Renal pelvis (tissue), 4 donors: Measurements from ENCODE around the gene SCN1A. TPM values are rescaled to one million over a fixed set of nuclear protein-coding genes. Genes with fewer than 3 reads are reported as not detected.

Experiments used
- DNase-seq: peaks from one replicate; pipeline ENCODE4 v3.0.0-alpha.2; 2013
- polyA plus RNA-seq, 3 donors: library from polyadenylated mRNA; unstranded; fragments of 120-200 nt; gene quantifications; one replicate each; pipeline ENCODE4 v1.2.1, GENCODE V29; 2013; ENCODE audit not compliant: insufficient read length in 3 of 3

SCN1A gene
- polyA plus RNA-seq, 3 donors: 0.06 to 0.37 (median 0.24) TPM

DNA sequence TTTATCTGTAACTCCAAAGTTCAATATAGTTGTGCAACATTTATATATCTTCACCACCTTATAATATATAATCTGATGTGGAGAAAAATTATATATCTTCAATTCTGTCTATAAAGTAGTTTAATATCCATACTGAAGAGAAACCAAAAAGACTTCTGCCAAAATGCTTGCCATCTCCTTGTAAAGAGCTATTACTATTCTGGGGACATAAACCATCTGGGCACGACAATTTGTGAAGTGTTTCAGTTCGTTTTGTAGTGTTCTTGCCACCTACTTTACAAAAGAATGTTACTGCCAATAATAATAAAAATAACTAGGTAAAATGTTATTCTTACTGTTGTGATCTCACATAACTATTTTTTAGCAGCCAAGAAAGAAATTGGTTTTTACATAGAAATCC is 45.1 kb downstream of the SCN1A start:
- no peak for DNase-seq

DNA sequence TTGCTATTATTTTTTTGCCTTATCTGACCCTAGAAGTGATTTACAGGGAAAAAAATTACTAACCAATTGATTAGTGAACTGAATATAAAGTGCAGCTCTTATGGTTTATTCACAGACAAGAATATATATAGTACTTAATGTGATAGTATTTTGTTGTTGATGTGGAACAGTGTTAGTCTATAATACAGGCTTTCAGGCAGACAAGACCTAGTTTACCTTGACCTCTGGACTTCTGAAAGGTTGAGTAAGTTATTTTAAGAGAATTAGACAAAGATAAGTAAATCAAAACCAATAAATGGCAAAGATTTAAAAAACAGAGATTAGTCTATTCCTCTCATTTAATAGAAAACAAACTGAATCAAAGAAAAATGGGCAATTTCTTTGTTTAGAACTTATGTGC is 46.0 kb downstream of the SCN1A start:
- DNase-seq: no peak

DNA sequence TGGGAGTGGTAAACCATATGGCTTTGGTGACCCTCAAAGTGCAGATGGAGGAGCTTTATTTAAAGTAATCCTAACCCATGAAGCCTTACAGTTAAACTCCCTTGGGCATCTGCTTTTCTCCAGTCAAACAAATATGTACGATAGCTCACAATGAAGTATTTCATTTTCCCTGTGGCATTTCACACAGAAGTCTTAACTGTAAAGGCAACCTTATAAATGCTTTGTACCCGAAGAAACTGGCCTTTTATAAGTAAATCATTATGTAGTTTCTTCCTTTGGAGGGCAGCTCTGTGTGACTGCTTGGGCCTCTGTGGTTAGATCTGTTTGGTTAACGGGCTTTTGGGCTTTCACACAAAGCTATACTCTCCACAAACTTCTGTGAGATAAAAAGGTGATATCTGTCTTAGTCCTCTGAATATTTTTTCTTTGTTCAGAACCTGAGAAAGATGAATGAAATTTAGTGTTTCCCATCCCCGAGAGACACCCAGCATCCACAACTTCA is 46.6 kb downstream of the SCN1A start:
- no peak for DNase-seq

DNA sequence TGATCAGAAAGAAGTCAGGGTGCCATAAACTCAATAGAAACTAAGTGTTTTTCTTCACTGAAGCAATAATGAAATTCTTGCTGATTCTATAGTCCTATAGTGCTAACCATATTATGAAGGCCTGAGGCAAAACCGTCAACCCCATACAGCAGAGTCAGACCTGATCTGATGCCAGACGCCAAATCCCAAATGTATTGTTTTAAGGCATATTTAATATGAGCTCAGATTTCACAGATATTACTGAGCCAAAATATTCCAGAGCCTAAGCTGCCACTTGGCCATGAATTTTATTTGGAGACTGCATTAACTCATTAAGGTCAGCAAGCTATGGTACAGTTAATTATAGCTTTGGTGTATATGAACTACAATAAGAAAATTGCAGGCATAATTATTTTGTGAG is 53.4 kb downstream of the SCN1A start:
- no peak for DNase-seq

DNA sequence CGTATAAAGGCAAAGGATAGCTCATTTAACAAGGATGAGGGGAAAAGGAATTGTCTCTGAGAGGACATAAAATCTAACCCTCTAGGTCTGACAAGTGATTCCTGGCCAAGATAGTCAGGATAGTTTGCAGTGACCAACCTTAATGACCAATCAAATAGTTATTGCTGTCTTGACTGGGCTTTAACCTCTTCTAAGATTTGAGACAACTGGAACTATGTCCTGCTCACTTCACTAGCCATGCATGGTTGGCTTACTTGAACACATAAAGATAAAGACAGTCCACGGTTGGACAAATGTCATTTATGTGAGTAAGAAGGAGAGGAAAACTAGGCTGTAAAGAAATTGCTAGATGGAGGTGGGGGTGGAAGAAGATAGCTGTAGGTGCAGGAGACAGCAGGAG is 53.8 kb downstream of the SCN1A start:
- DNase-seq: no peak

DNA sequence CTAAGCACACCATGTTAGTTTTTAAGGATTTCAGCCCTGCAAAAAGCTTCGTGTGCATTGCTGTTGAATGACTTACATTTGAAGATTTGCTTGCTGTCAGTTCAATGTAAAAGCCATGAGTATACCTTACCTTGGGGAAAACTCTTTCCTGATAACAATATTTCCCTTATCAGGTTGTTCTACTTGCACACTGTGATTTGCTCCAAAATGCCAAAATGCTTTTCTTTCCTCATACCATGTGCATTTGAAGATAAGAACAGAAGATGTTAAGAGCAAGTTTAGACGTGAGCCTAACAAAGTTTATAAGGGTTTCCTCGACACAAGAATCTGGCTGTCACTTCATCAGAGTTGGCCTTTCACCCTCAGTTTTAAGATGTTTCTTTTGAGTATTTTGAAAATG is 57.6 kb downstream of the SCN1A start:
- no peak for DNase-seq

DNA sequence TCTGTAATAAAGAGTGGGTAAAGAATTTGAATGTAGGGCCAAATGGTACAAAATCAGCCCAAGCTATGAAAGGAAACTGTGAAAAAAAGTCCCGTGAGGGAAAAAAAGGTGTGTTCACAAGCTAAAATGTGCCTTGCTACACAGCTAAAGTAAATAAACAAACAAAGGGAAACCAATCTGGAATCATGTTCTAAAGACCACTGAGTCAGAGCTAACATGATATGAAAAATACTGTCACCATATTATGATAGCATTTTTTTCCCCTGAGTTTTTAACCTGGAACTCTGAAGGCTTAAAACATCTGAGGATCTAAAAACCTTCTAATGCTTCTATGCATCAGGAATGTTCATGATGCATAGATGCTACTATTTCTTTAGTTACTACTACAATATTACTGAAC is 58.8 kb downstream of the SCN1A start:
- DNase-seq: no peak

DNA sequence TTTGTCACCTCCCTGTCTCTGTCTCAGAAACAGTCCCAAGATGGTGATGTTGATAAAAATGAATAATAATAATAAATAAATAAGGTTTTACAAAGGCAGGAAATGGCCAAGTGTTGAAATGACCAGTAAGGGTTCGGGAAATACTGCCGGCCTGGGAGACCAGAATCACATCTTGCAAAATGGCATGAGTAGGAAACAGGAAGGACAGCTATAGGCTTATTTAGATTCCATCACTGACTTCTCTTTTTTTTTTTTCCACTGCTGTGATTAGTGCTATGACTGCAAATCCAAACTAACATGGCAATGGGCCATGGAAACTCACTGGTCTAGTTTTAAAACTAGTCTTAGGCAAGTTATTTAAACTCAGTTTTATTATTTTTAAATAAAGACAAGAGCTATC is 60.6 kb downstream of the SCN1A start:
- DNase-seq: no peak

DNA sequence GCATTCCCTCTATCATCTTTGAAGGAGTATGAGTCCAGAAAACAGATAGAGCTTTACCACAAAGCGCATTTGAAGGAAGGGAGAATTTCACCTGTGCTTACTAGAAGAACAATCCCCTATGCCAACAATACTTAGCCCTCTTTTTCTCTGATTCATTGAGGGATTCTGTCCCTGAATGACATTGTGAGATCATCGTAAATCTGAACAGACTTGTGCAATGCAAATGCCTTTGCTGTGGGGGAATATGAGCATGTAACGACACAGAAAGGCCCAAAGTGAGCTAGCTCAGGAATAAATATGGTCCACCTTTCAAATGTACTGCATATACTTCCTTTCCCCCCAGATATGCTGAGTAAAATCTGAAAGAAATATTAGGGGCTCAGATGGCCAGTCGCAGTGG is 67.6 kb downstream of the SCN1A start:
- no peak for DNase-seq

DNA sequence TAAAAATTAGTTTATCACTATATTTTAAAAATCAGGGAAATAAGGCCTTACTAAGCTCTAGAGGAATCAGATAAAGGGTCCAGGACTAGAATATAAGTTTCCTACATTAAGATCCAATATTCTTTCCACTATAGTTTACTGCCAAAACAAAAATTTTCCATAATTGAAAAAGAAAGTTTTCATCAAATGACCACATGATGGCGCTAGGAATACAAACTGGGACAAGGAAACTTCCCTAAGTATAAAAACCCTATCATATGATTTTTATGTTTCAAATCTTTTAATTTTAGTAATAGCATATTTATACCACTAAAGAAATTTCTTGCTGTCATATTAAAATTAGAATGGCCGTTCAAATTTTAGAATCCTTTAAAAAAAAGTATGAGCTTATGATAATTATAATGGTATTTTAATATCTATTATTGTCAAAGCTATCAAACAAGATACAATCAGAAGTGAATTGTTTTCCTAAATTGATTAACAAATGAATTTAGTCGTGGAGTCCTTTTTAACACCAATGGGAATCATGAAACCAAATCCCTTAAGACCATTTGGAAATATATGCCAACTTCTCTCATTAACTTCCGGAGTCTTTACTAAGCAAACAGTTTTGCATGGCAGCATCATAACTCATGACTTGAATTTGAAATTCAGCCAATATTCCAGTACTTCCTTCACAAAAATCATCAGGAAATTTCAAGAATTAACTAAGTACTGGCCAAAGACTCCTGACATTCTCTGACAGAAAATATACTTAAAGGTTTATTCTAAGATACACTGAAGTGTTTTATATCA is 70.3 kb downstream of the SCN1A start:
- no peak for DNase-seq

DNA sequence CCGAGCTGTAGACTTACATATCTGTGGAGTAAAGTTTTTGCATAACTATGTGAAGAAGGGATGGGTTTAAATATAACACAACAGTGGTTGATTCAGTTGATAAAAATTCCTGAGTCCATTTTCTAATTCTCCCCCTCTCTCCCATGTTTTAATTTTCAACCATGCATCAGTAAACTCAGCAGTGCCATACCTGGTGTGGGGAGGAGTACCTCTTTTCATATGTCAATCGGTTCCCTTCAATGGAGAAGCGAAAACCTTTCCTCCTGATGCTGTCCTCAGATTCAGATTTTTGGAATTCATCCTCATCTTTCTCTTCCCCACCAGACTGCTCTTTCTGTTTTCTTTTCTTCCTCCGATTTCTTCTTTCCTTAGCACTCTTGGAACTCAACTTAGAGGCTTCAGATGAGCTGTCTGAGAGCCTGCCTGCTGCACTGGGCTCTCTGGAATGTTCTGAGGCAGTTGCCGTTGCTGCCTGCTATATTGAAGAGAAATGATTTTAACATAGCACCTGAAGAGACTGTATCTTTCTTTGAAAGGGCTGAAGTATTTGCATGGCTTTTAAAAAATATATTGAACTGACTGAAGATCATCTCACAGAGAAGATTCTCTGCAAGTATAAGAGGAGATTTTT is 82.9 kb downstream of the SCN1A start:
- no peak for DNase-seq

DNA sequence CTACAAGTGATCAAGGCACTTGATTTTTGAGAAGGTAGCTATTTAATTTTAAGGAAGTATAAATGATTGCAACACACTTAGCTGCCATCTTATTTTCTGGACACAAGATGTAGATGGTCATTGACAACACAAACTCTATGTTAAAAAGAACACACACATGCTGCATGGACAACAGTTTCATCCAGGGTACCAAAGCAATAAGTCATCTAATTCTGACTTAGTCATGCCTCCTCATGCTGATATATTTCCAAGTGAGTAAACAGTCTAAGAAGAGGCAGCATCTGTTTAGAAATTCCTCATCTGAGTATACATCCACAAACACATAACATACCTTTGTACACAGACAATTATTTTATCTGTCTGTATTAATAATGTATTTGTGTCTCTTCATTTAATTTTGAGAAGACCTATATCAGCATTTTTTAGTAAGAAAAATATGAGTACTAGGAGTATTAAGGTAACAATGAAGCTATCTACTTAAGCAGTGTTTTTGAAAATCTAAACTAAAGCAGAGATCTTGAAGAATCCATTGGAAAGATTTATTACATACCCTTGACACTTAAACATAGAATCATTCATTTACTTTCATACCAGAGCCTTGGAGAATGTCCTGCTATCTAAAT is 84.9 kb downstream of the SCN1A start:
- no peak for DNase-seq

DNA sequence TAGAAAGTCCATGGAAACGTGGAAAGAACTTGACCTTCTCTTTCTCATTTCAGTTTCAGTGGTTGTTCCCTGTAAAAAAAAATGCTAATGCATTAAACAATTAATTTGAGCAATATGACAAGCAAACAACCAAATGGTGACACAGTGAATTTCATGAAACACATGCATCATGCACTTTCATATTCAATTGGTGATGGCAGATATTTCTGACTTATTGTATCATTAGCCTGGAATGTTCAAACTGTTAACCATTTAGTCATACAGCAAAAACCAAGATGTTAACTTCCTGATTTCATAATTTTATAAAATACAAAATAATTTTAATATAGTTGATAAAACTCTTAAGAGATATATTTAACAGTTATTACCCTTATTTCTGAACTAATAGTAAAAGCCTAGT is 85.5 kb downstream of the SCN1A start:
- DNase-seq: no peak

DNA sequence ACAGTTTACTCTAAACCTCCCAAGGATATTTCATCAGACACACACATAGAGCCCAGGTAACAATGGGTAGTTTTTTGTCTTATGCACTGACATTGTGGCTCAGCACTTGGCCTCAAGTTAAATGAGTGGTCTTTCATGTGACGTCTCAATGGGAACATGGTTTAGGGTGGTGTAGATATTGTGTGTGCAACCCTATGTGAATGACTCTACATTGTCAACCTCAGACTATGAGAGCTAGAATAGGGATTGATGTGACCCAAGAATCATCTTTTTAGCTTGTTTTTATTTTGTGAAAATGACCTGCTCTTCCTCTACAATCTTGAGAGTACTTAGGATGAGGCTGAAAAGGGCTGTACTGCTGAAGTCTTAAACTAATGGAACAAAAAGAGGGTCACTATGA is 86.2 kb downstream of the SCN1A start:
- DNase-seq: no peak

DNA sequence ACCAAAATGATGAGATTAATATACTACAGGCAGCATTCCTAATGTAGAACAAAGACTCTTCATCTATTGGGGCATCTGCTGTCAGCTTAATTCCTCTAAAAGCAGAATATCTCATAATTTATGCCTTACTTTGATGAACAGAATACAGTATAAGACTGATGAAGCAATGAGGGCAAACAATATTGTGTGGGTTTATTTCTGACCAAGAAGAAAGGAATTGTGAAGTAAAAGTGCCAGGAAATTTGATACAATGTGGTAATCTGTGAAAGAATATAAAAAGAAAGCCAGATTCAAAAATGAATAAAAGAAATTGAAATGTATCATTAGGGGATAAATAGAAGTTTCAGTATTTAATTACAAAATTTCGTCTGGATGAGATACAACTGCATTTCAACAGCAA is 95.5 kb downstream of the SCN1A start:
- no peak for DNase-seq

DNA sequence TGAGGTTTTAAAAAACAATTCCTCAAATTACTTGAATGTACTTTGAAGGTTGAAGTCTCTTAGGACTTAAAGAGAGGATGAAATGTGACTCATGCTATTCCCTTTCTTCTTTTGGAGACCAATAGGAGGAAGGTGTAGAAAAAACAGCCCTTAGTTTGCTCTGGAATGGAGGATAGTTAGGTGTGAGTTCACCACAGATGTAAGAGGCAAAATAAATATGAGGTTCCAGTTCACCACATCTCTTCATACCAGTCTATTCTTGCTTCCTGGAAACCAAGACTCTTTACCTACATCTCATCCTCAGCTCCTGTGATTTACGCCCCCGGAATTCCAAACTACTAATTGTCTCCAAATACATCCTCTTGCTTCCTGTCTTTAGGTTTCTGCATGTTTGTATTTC is 96.8 kb downstream of the SCN1A start:
- peak; percentile 5 for DNase-seq

DNA sequence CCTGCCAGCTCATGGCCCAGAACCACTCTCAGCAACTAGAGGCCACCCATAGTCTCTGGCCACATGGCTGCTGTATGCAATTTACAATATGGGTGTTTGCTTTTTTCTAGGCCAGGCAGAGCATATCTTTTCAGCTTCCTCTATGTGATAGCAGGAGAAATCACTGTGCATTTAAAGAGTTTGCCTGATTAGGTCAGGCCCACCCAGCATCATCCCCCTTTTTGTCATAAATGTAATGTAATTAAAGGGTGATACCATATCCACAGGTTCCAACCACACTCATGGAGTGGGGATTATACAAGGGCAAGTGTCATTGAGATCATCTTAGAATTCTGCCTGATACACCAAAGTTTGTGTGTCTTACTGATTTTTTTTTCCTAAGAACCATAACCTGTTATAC is 102.5 kb downstream of the SCN1A start:
- DNase-seq: no peak

DNA sequence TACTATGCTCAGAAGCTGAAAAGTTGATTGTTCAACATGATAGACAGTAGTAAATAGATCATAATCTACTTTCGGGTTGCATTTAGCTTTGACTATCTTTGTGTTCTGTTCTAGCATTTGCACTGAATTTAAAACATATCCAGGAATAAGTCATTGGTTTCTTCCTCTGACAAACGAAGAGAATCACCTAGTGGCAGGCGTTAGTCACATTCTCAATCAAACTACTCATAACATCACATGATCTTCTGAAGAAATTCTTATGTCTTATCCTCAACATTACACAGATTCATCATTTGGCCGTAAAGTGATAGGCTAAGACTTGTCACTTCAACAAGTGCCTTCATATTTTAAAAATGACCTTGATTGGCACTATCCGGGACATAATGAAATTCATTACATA is 110.6 kb downstream of the SCN1A start:
- DNase-seq: no peak

DNA sequence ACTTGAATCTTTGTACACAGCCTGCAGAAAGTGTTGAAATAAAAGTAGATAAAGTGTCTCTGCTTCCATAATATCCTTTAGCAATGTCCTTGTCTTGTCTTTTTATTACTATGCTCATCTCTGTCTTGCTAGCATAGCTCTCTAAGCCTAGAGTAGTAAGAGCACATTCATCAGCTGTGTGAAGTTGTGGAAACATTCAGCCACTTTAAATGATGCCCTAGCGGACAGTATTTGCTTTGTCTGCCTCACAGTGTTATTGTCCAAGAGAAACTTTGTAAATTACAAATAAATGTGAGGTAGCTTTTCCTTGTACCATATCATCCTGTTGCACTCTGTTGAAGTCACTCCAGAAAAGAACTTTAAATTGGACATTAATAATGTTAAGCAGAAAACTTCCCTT is 113.9 kb downstream of the SCN1A start:
- no peak for DNase-seq

DNA sequence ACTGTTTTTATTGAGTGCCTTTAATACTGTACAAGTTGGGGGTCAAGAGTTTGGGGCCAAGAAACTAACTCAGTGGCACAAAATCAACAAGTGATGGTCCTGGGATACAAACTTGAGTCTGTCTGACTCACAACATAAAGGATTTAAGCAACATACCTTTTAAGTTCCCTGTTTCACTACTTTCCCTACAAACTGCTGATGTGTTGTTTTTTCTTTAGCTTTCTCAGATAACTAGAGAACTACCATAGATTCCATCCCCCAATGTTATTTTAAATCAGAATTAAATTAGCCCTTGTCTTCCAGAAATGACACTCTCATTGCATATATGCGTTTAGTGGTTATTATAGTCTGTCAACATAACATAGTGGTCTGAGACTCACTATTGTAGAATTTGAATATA is 116.2 kb downstream of the SCN1A start:
- no peak for DNase-seq

DNA sequence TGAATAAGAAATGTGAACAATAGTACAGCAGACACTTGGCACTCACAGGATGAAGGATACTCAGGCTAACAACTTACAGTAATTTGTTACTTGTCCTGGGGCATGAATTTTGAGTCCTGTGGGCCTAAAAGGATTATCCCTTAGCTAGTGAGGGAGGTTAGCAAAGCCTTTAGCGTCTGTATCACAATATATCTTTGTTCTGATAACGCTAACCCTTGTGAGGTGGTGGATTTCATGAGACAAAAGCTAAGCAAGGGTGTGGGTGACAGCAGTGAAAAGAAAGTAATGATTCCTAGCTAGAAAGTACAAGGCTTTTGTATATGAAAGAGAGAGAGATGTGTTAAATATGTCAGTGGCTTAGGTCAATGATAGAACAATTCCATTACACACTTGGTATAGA is 127.4 kb downstream of the SCN1A start:
- no peak for DNase-seq

DNA sequence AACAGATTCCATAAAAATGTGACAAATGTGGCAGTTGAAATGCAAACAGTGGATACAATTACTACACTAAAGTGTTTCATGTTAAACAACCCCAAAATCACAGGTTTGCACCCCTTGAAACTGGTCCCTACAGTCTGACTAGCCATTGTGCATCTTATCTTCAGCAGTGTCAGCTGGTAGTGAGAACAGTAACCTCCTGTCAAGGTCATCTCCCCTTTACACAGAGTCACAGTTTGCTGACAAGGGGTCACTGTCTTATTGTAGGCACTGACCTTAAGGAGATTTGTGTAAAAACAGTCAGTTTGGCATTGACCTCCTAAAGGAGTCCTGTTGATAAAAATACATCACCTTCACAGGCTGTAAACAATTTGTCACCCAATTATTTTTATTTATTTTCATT is 137.0 kb downstream of the SCN1A start:
- DNase-seq: no peak

DNA sequence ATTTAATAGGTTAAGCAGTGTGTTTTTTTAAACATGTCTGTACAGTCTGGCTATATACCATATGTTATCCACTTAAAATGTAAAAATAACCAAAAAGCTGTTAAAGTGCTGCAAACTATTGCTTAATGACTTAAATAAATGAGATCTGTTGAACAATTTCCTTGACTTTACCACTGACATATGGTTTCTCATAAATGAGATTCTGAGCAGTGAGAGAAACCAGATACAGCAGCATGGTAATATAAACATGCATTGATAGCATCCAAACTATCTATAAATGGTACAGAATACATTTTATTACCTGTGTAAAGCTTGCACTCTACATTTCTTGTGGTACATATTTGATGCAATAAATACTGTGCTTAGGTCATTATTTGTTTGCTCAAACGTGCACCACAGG is 138.0 kb downstream of the SCN1A start:
- DNase-seq: no peak
